A673 (cell line): ENCODE results near the gene AGAP1. TPM values are rescaled to one million over a fixed set of nuclear protein-coding genes. Genes with fewer than 3 reads are reported as not detected.

Experiments
- BruUV-seq: library from RNA; stranded (reverse); fragments of 400-500 nt; replicated peaks from 2 replicates; lab custom pipeline; 2021; lab: Mats Ljungman, UMichigan
- CTCF ChIA-PET: fragments of 300-600 bp; sonication (Branson Sonifier 250); formaldehyde crosslinking; loops from one replicate; lab custom pipeline; 2022; ENCODE audit warnings: antibody characterized with exemption; lab: Charles Lee
- POLR2A ChIA-PET: fragments of 300-600 bp; sonication (Branson Sonifier 250); formaldehyde crosslinking; loops from one replicate; lab custom pipeline; 2022; ENCODE audit warnings: antibody characterized with exemption; ENCODE audit not compliant: low non-redundant PET; lab: Charles Lee
- DNase-seq: peaks from one replicate; pipeline ENCODE4 v3.0.0-alpha.2; 2015; ENCODE audit warnings: low spot score
- H3K27ac ChIP-seq: fragments of 200-600 bp; sonication (generic); 2 replicates; pipeline ENCODE4 v1.5.1; 2016; ENCODE audit warnings: mixed run types, low read depth, mild to moderate bottlenecking, mixed read lengths, antibody characterized with exemption, low read length; ENCODE audit not compliant: poor library complexity, severe bottlenecking
- H3K27me3 ChIP-seq: fragments of 200-600 bp; sonication (generic); replicated peaks from 2 replicates; pipeline ENCODE4 v1.6.1; 2017; ENCODE audit warnings: mixed run types, low read depth, mild to moderate bottlenecking, mixed read lengths, antibody characterized with exemption, low read length; ENCODE audit not compliant: insufficient read depth, poor library complexity
- H3K36me3 ChIP-seq: fragments of 200-600 bp; sonication (generic); 2 replicates; pipeline ENCODE4 v1.6.1; 2016; ENCODE audit warnings: mixed run types, mild to moderate bottlenecking, mixed read lengths, antibody characterized with exemption, low read length; ENCODE audit not compliant: insufficient read depth, poor library complexity, severe bottlenecking
- H3K4me1 ChIP-seq: fragments of 200-600 bp; sonication (generic); 2 replicates; pipeline ENCODE4 v1.6.1; 2017; ENCODE audit warnings: mixed run types, mild to moderate bottlenecking, mixed read lengths, antibody characterized with exemption, low read length; ENCODE audit not compliant: insufficient read depth, poor library complexity, severe bottlenecking
- H3K4me3 ChIP-seq: fragments of 200-600 bp; sonication (generic); 2 replicates; pipeline ENCODE4 v1.5.1; 2016; ENCODE audit warnings: low read depth, mixed run types, mild to moderate bottlenecking, mixed read lengths, low read length; ENCODE audit not compliant: poor library complexity, severe bottlenecking
- H3K9me3 ChIP-seq: fragments of 200-600 bp; sonication (generic); 2 replicates; pipeline ENCODE4 v1.6.1; 2016; ENCODE audit warnings: mixed run types, low read depth, mild to moderate bottlenecking, mixed read lengths, antibody characterized with exemption, low read length; ENCODE audit not compliant: poor library complexity, severe bottlenecking
- EZH2 ChIP-seq: fragments of 200-600 bp; sonication (generic); IDR thresholded peaks from 2 replicates; pipeline ENCODE4 v1.6.1; 2017; ENCODE audit warnings: borderline replicate concordance, low read depth, mild to moderate bottlenecking, mixed read lengths, antibody characterized with exemption, low read length; ENCODE audit not compliant: poor library complexity, severe bottlenecking
- intact Hi-C: fragments of 100-400 bp; cut with micrococcal nuclease; formaldehyde crosslinking; loops from one replicate; pipeline ENCODE4 v1.10.0; 2022; ENCODE audit not compliant: unreplicated experiment
- total RNA-seq: library from RNA; stranded (reverse); gene quantifications from 2 replicates; pipeline ENCODE4 v1.2.3, GENCODE V29; 2021
- TF ChIP-seq, protein P1 (sequence below): fragments of 300-800, 200-600 bp; sonication (generic); conservative IDR thresholded peaks from 2 replicates; pipeline ENCODE4 v1.5.1; 2017; ENCODE audit warnings: low read depth, mild to moderate bottlenecking, antibody characterized with exemption, low read length, moderate library complexity, mixed read lengths

The AGAP1 gene
- total RNA-seq, 1 experiment from 2014 or later, result 25.3 TPM

DNA sequence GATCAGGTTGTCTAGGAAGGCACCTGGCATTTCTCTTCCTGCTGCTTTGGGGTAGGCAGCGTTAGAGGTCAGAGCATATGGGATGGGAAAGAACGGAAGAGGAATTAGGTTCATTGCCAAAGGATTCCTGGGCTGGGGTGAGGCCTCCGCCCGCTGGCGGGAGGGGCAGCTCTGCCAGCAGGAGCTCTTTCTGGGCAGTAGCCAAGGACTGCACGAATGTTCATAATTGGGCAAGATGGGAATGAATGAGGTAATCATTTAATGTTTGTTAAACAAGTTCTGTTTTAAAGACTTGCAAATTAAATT lies 253.9 kb downstream of the AGAP1 start:
- Histone ChIP-seq H3K27me3 (no peaks in the 10 kb centered on the region), H3K9me3 (no peaks in the 10 kb centered on the region), H3K36me3 (no peaks in the 10 kb centered on the region), H3K27ac (no peak overlapping the region), H3K4me1 (peaks cover 7% of the 10 kb centered on the region), H3K4me3 (no peak overlapping the region)
- peak; percentile 9 for DNase-seq
- no TSS peak for BruUV-seq
- TF ChIP-seq, protein P1, sequence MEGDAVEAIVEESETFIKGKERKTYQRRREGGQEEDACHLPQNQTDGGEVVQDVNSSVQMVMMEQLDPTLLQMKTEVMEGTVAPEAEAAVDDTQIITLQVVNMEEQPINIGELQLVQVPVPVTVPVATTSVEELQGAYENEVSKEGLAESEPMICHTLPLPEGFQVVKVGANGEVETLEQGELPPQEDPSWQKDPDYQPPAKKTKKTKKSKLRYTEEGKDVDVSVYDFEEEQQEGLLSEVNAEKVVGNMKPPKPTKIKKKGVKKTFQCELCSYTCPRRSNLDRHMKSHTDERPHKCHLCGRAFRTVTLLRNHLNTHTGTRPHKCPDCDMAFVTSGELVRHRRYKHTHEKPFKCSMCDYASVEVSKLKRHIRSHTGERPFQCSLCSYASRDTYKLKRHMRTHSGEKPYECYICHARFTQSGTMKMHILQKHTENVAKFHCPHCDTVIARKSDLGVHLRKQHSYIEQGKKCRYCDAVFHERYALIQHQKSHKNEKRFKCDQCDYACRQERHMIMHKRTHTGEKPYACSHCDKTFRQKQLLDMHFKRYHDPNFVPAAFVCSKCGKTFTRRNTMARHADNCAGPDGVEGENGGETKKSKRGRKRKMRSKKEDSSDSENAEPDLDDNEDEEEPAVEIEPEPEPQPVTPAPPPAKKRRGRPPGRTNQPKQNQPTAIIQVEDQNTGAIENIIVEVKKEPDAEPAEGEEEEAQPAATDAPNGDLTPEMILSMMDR, result no peak
- intact Hi-C loops, result loop anchor here (5.0 to 10.0 kb wide), 2 partner anchors 630 to 1193 kb away; no protein-coding TSS in a partner anchor
- ChIA-PET POLR2A (no interaction called here), CTCF (interaction anchor here (0.5 kb wide), 1 partner anchor 154 kb away, joined by 3 read pairs; no protein-coding TSS in a partner anchor)

DNA sequence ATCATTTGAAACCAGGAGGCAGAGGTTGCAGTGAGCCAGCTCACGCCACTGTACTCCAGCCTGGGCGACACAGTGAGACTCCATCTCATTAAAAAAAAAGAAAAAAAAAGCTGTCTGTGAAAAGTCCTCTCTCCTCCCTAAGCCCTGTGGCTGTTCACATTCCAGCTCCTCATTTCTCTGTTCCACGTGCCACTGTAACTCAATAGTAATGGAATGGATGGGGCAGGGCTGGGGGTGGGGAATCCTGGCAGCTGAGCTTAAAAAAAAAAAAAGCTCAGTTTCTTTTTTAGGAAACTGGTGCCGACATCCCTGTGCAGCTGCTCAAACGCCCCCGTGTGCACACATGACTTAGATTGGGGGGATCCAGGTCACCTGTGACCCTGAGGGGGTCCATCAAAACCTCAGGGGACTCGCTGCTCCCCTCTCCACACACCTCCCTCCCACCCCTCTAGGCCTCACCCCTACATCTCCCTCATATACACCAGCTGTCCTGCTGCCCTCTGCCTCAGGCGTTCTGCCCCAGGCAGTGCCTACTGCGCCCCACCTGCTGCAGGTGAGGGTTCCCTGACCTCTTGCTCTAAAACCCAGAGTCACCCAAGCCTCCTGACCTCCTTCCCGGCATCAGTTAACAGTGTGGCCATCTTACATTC lies 255.4 kb downstream of the AGAP1 start:
- no peak overlapping the region for H3K27ac ChIP-seq
- intact Hi-C loops, result loop anchor here (5.0 to 10.0 kb wide), 2 partner anchors 632 to 1194 kb away; no protein-coding TSS in a partner anchor
- no peak overlapping the region for H3K4me3 ChIP-seq
- H3K4me1 ChIP-seq, result peaks cover 7% of the 10 kb centered on the region
- H3K9me3 ChIP-seq, result no peaks in the 10 kb centered on the region
- BruUV-seq, result no TSS peak
- H3K36me3 ChIP-seq, result no peaks in the 10 kb centered on the region
- no peak for DNase-seq
- ChIA-PET CTCF (interaction anchor here (0.5 kb wide), 1 partner anchor 431 kb away, joined by 4 read pairs; no protein-coding TSS in a partner anchor), POLR2A (interaction anchor here (0.7 kb wide), 1 partner anchor 85 kb away, joined by 14 read pairs; no protein-coding TSS in a partner anchor)
- no peak for TF ChIP-seq EZH2
- TF ChIP-seq, protein P1, result no peak
- H3K27me3 ChIP-seq, result no peaks in the 10 kb centered on the region

DNA sequence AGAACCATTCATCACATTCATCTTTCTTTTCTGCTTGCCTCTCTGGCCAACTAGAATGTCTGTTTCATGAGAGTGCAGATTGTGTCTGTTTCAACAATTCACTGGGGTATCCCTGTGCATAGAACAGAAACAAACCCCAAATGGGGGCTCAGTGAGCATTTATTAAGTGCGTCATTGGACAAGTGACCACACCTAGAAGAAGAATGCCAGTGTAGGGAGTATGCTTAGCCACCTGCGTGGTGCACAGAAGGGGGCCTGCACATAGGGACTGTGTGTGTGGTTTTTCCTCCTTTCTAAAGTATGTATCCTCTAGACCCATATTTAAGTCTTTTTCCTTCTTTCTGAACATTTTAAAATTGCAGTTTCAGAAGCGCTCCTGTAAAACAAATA lies 255.9 kb downstream of the AGAP1 start:
- Histone ChIP-seq H3K27ac (no peak overlapping the region), H3K9me3 (no peaks in the 10 kb centered on the region), H3K27me3 (no peaks in the 10 kb centered on the region), H3K36me3 (no peaks in the 10 kb centered on the region), H3K4me3 (no peak overlapping the region), H3K4me1 (peaks cover 7% of the 10 kb centered on the region)
- BruUV-seq, result no TSS peak
- POLR2A ChIA-PET, result no interaction called here
- no peak for DNase-seq
- TF ChIP-seq EZH2, result no peak
- TF ChIP-seq, protein P1, result no peak
- intact Hi-C loops, result loop anchor here (5.0 to 10.0 kb wide), 2 partner anchors 632 to 1195 kb away; no protein-coding TSS in a partner anchor
- CTCF ChIA-PET, result interaction anchor here (0.5 kb wide), 1 partner anchor 431 kb away, joined by 4 read pairs; no protein-coding TSS in a partner anchor
